AG04449 (cell line): ENCODE measurements around the gene OR10G6.

Experiments
- CTCF ChIA-PET: fragments of 350-600 bp; formaldehyde crosslinking; extraction: SDS; loops from one replicate; lab custom pipeline; 2021; ENCODE audit warnings: antibody characterized with exemption; lab: Yijun Ruan, JAX
- POLR2A ChIA-PET: fragments of 400-600, 350-600 bp; formaldehyde crosslinking; extraction: SDS; loops from one replicate; lab custom pipeline; 2020; ENCODE audit warnings: antibody characterized with exemption, inconsistent platforms; lab: Yijun Ruan, JAX
- DNase-seq: peaks from one replicate; pipeline ENCODE4 v3.0.0-alpha.2; 2010; ENCODE audit warnings: low read depth, low spot score
- H3K4me3 ChIP-seq: 2 replicates; pipeline ENCODE4 v1.5.1; 2011; ENCODE audit warnings: low read depth, mild to moderate bottlenecking, control low read depth, low read length
- TF ChIP-seq, protein P1 (sequence below): IDR thresholded peaks from one replicate; pipeline ENCODE4 v1.5.1; 2011; ENCODE audit warnings: mild to moderate bottlenecking, moderate library complexity, low read length, control low read depth, inconsistent platforms; ENCODE audit not compliant: insufficient read depth; ENCODE audit errors: missing control alignments

The OR10G6 gene

GRCh38 chr11:123945132-123945531 lies 49.8 kb downstream of the OR10G6 start:
- TF ChIP-seq, protein P1, sequence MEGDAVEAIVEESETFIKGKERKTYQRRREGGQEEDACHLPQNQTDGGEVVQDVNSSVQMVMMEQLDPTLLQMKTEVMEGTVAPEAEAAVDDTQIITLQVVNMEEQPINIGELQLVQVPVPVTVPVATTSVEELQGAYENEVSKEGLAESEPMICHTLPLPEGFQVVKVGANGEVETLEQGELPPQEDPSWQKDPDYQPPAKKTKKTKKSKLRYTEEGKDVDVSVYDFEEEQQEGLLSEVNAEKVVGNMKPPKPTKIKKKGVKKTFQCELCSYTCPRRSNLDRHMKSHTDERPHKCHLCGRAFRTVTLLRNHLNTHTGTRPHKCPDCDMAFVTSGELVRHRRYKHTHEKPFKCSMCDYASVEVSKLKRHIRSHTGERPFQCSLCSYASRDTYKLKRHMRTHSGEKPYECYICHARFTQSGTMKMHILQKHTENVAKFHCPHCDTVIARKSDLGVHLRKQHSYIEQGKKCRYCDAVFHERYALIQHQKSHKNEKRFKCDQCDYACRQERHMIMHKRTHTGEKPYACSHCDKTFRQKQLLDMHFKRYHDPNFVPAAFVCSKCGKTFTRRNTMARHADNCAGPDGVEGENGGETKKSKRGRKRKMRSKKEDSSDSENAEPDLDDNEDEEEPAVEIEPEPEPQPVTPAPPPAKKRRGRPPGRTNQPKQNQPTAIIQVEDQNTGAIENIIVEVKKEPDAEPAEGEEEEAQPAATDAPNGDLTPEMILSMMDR, result no peak
- ChIA-PET POLR2A (no interaction called here), CTCF (no interaction called here)
- no peak overlapping the region for H3K4me3 ChIP-seq
- no peak for DNase-seq
